K562 (cell line): ENCODE data around the gene CACNA2D3. TPM values are rescaled to one million over a fixed set of nuclear protein-coding genes. Genes with fewer than 3 reads are reported as not detected.

Experiments
- ATAC-seq: fragments of 200-7000 bp; cut with Tn5 transposase; 3 replicates; pipeline ENCODE4 v1.9.1; 2020; ENCODE audit warnings: moderate library complexity
- BruUV-seq: library from RNA; stranded (reverse); fragments of 400-500 nt; replicated peaks from 2 replicates; lab custom pipeline; 2021; lab: Mats Ljungman, UMichigan
- CTCF ChIA-PET: fragments of 300-600 bp; formaldehyde crosslinking; extraction: SDS; loops from one replicate; lab custom pipeline; 2021; ENCODE audit warnings: low intra/inter-chr PET ratio; lab: Yijun Ruan, JAX
- POLR2A ChIA-PET: fragments of 300-600, 350-650 bp; sonication (Branson Sonifier 250); formaldehyde crosslinking; extraction: SDS; loops from one replicate; lab custom pipeline; 2021; ENCODE audit warnings: antibody characterized with exemption, inconsistent platforms; lab: Yijun Ruan, JAX
- DNase-seq, 4 experiments: peaks; one replicate each; pipeline versions ENCODE4 v3.0.0 to v3.0.0-alpha.2; 2011 to 2018; ENCODE audit warnings: low spot score in 3 of 4, mixed read lengths in 3 of 4; ENCODE audit errors: extremely low read depth in 1 of 4
- FAIRE-seq: peaks from 2 replicates; lab custom pipeline; 2011; peaks lifted over from hg19 to GRCh38; lab: Jason Lieb, UNC
- H2AFZ ChIP-seq: 2 replicates; pipeline ENCODE4 v1.6.0; 2011; ENCODE audit warnings: low read depth, low read length, control low read depth, inconsistent platforms
- H3K27ac ChIP-seq: fragments of 200-600 bp; 3 replicates; pipeline ENCODE4 v1.8.0; 2011; ENCODE audit warnings: low read depth, mild to moderate bottlenecking, control low read depth, inconsistent platforms, low read length, moderate library complexity, mixed read lengths; ENCODE audit errors: extremely low read depth
- H3K27me3 ChIP-seq, 2 experiments: fragments of 300-600 bp in 1 of 2; 2 replicates in 1 of 2; 3 replicates in 1 of 2; pipeline versions ENCODE4 v1.6.0 to v1.8.0; 2011; ENCODE audit warnings: inconsistent platforms in 2 of 2, low read length in 2 of 2, mild to moderate bottlenecking in 1 of 2, mixed read lengths in 1 of 2, moderate library complexity in 1 of 2; ENCODE audit not compliant: control insufficient read depth in 2 of 2, insufficient read depth in 2 of 2
- H3K36me3 ChIP-seq: fragments of 300-600 bp; 3 replicates; pipeline ENCODE4 v1.8.0; 2011; ENCODE audit warnings: mild to moderate bottlenecking, low read length, inconsistent platforms; ENCODE audit not compliant: control insufficient read depth, insufficient read depth
- H3K4me1 ChIP-seq, 2 experiments: fragments of 200-600 bp in 1 of 2; replicated peaks in 1 of 2; 2 replicates in 1 of 2; 3 replicates in 1 of 2; pipeline versions ENCODE4 v1.5.1 to v1.8.0; 2011; ENCODE audit warnings: inconsistent platforms in 2 of 2, low read length in 2 of 2, mild to moderate bottlenecking in 1 of 2, mixed read lengths in 1 of 2, moderate library complexity in 1 of 2; ENCODE audit not compliant: control insufficient read depth in 2 of 2, insufficient read depth in 2 of 2
- H3K4me2 ChIP-seq: 2 replicates; pipeline ENCODE4 v1.6.1; 2011; ENCODE audit warnings: low read length, control low read depth, inconsistent platforms, mixed read lengths; ENCODE audit not compliant: insufficient read depth
- H3K4me3 ChIP-seq: fragments of 200-600 bp; sonication (generic), shearing (Covaris generic); 2 replicates; pipeline ENCODE4 v1.5.1; 2016; ENCODE audit warnings: control low read depth, inconsistent platforms
- H3K79me2 ChIP-seq: fragments of 200-600 bp; 3 replicates; pipeline ENCODE4 v1.8.0; 2011; ENCODE audit warnings: low read length, inconsistent platforms; ENCODE audit not compliant: control insufficient read depth, insufficient read depth
- H3K9ac ChIP-seq, 2 experiments: 2 replicates each; pipeline versions ENCODE4 v1.6.0 to v1.6.1; 2011; ENCODE audit warnings: low read depth in 2 of 2, low read length in 2 of 2, control low read depth in 1 of 2, inconsistent platforms in 1 of 2, mild to moderate bottlenecking in 1 of 2, mixed read lengths in 1 of 2; ENCODE audit not compliant: insufficient read depth in 1 of 2
- H3K9me1 ChIP-seq: one replicate; pipeline ENCODE4 v1.6.0; 2011; ENCODE audit warnings: inconsistent platforms, mild to moderate bottlenecking, low read length, moderate library complexity; ENCODE audit not compliant: control insufficient read depth, insufficient read depth
- H3K9me3 ChIP-seq: replicated peaks from 2 replicates; pipeline ENCODE4 v1.5.1; 2011; ENCODE audit warnings: low read depth, low read length, inconsistent platforms; ENCODE audit not compliant: control insufficient read depth, insufficient read depth
- H4K20me1 ChIP-seq: replicated peaks from 2 replicates; pipeline ENCODE4 v1.6.1; 2011; ENCODE audit warnings: low read length, inconsistent platforms, mixed read lengths; ENCODE audit not compliant: control insufficient read depth, insufficient read depth
- CBX2 ChIP-seq: fragments of 200-600 bp; sonication (generic); IDR thresholded peaks from one replicate; pipeline ENCODE4 v1.6.1; 2012; ENCODE audit warnings: mild to moderate bottlenecking, low read length, inconsistent platforms; ENCODE audit not compliant: insufficient read depth, poor library complexity, severe bottlenecking
- CGGBP1 ChIP-seq: fragments of 250-450 bp; sonication (Bioruptor Pico); IDR thresholded peaks from 2 replicates; pipeline ENCODE4 v1.9.0; 2021; ENCODE audit warnings: mild to moderate bottlenecking
- CHD2 ChIP-seq: IDR thresholded peaks from 2 replicates; pipeline ENCODE4 v1.6.1; 2011; ENCODE audit warnings: low read depth, low read length
- GABPB1 ChIP-seq: sonication (generic); formaldehyde crosslinking; IDR thresholded peaks from 2 replicates; pipeline ENCODE4 v1.8.0; 2022; ENCODE audit warnings: mild to moderate bottlenecking, missing genetic modification reagents
- IRF1 ChIP-seq: sonication (generic); formaldehyde crosslinking; IDR thresholded peaks from 2 replicates; pipeline ENCODE4 v1.8.0; 2022; ENCODE audit warnings: missing genetic modification reagents, mild to moderate bottlenecking, borderline replicate concordance
- KLF6 ChIP-seq: fragments of 250-450 bp; sonication (Bioruptor Pico); IDR thresholded peaks from 2 replicates; pipeline ENCODE4 v1.4.0; 2020; ENCODE audit warnings: mild to moderate bottlenecking, moderate library complexity, borderline replicate concordance
- PTTG1 ChIP-seq: fragments of 450-650 bp; IDR thresholded peaks from 2 replicates; pipeline ENCODE4 v1.6.1; 2016; ENCODE audit warnings: low read depth, mild to moderate bottlenecking, missing genetic modification characterization, missing compliant biosample characterization
- USF1 ChIP-seq: sonication (generic); formaldehyde crosslinking; IDR thresholded peaks from 2 replicates; pipeline ENCODE4 v1.9.0; 2022; ENCODE audit warnings: mild to moderate bottlenecking, missing genetic modification reagents
- ZBTB33 ChIP-seq: sonication (generic); formaldehyde crosslinking; IDR thresholded peaks from 2 replicates; pipeline ENCODE4 v1.8.1; 2023; ENCODE audit warnings: mild to moderate bottlenecking, missing genetic modification reagents
- ZNF124 ChIP-seq: sonication (generic); formaldehyde crosslinking; IDR thresholded peaks from 2 replicates; pipeline ENCODE4 v1.8.1; 2022; ENCODE audit warnings: missing genetic modification reagents
- ZNF280B ChIP-seq: fragments of 250-450 bp; sonication (Bioruptor Pico); IDR thresholded peaks from 2 replicates; pipeline ENCODE4 v1.5.1; 2021; ENCODE audit warnings: mild to moderate bottlenecking
- ZNF668 ChIP-seq: fragments of 250-450 bp; sonication (Bioruptor Pico); IDR thresholded peaks from 2 replicates; pipeline ENCODE4 v1.8.0; 2022; ENCODE audit warnings: mild to moderate bottlenecking, inconsistent platforms
- WGBS: fragments of 100-300 bp; shearing (Covaris generic); methylation state at CpG from one replicate; pipeline ENCODE4 v1.1.6; 2016; ENCODE audit warnings: low coverage, mixed read lengths; ENCODE audit not compliant: insufficient coverage; ENCODE audit errors: missing lambda C conversion rate; 5-methylcytosine and 5-hydroxymethylcytosine counted together
- in situ Hi-C: fragments of 300-500 bp; cut with MboI; formaldehyde crosslinking; loops from 4 replicates; pipeline ENCODE4 v1.15.0; 2018; ENCODE audit warnings: inconsistent platforms, mixed read lengths
- intact Hi-C: fragments of 100-400 bp; cut with micrococcal nuclease; formaldehyde crosslinking; loops from 2 replicates; pipeline ENCODE4 v1.14.2; 2022
- polyA plus RNA-seq, 8 experiments: library from polyadenylated mRNA; depleted of rRNA in 4 of 8; stranded (reverse) in 5 of 8; unstranded in 3 of 8; fragments of >200 nt; fragmentation: Nextera tagmentation in 2 of 8; fragmentation: Illumina TruSeq in 1 of 8; extraction: Ambion mirVana in 2 of 8; extraction: Trizol in 1 of 8; gene quantifications; 2 replicates each; pipeline versions ENCODE4 v1.2.1 to v1.2.3, GENCODE V29; 2011 to 2014; ENCODE audit warnings: inconsistent platforms in 1 of 8, missing spikeins in 1 of 8
- total RNA-seq, 7 experiments: library from RNA; depleted of rRNA in 6 of 7; stranded (reverse); fragments of >200 nt in 6 of 7; fragmentation: Illumina TruSeq in 2 of 7; extraction: Trizol in 2 of 7; gene quantifications; 2 replicates each; pipeline versions ENCODE4 v1.2.1 to v1.2.3, GENCODE V29; 2011 to 2021; ENCODE audit warnings: low replicate concordance in 1 of 7

CACNA2D3 gene
- total and polyA plus RNA-seq, 9 of the 15 experiments (the other 6 are each of a cell fraction or from before 2014, with no cell fraction given): 0.01 TPM; not detected in 8

- POLR2A ChIA-PET: no interaction called here
- DNase-seq (no peak), FAIRE-seq (no peak), ATAC-seq (no peak)
- CTCF ChIA-PET: no interaction called here
- Histone ChIP-seq H3K9me1 (no peaks in the 10 kb centered on the region), H3K4me2 (no peak overlapping the region), H2AFZ (no peak overlapping the region), H3K4me1 (no peaks in the 10 kb centered on the region), H3K9me3 (no peaks in the 10 kb centered on the region), H3K9ac (no peak overlapping the region), H3K4me3 (no peak overlapping the region), H3K27me3 (0 out of 5 replicates have a peak, but pooled peaks cover 0 to 4% of the 10 kb centered on the region in 2 experiments), H3K36me3 (no peaks in the 10 kb centered on the region), H3K27ac (no peak overlapping the region), H3K79me2 (no peaks in the 10 kb centered on the region), H4K20me1 (no peaks in the 10 kb centered on the region)
- intact Hi-C loops: no loop called here
- in situ Hi-C loops: no loop called here
- no TSS peak for BruUV-seq
- WGBS: 0% methylated on average over 3 of the region's 3 CpGs
- TF ChIP-seq GABPB1 (CRISPR knock-in tag) (no peak), CHD2 (no peak), CGGBP1 (no peak), ZBTB33 (CRISPR knock-in tag) (no peak), CBX2 (no peak), ZNF124 (CRISPR knock-in tag) (no peak), KLF6 (CRISPR knock-in tag) (no peak), IRF1 (no peak), USF1 (CRISPR knock-in tag) (no peak), ZNF668 (CRISPR knock-in tag) (no peak), ZNF280B (CRISPR knock-in tag) (no peak), PTTG1 (tag) (no peak)
Observed at GRCh38 chr3:54366839-54367238, 244.5 kb downstream of the CACNA2D3 start.
